ENCODE results near the gene TRMT61A.

Gene TRMT61A

DNA sequence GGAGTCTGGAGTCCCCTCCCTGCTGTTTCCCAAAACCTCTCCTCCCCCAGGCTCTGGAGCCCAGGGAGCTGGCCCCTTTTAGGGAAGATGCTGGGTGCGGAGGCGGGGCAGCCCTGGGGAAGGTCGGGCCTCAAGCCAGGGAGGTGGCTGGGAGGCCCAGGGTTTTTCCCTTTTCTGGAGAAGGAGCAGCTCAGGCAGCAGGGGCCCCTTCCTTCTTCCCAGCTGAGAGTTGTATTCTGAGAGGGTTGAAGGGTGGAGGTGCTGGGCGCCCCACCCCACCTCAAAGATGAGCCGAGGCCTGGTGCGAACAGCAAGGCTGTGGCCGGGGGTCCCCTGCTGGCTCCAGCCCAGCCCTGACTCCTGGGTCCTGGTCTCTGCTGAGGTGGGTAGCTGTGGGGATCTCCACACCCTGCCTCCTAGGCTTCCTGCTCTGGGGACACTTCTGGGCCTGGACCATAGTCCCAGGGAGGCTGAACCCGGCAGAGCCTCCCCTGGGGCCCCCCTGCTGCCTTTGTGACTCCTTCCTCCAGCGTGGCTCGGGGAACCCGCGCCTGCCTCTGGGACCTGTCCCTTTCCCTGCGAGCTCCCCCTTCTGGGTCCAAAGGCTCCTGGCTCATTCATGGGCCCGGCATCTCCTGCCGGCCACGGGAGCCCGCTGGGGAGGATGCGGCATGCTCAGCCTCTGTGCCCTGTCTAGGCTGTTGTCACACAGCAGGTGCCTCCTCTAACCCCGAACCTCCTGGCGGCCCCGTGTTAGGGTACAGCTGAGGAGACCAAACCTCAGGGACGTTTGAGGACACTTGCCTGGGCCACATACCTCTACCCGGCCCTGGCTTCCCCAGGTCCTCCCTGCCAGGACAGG lies 4.4 kb downstream of the TRMT61A start:
- no peak overlapping the region for H2AFZ ChIP-seq (ENCODE audit: low read depth, low read length, severe bottlenecking)
- H3K27ac ChIP-seq (ENCODE audit: low read depth, low read length), result no peak overlapping the region
- H3K4me2 ChIP-seq (ENCODE audit: low read depth, low read length, poor library complexity, severe bottlenecking), result no peak overlapping the region
- H3K4me3 ChIP-seq (ENCODE audit: insufficient read depth, low read length, poor library complexity, severe bottlenecking), result no peak overlapping the region
- no peak for TF ChIP-seq EZH2phosphoT487 (conservative IDR thresholded peaks at IDR 0.05; ENCODE audit: low read length)
- TF ChIP-seq, protein P1, sequence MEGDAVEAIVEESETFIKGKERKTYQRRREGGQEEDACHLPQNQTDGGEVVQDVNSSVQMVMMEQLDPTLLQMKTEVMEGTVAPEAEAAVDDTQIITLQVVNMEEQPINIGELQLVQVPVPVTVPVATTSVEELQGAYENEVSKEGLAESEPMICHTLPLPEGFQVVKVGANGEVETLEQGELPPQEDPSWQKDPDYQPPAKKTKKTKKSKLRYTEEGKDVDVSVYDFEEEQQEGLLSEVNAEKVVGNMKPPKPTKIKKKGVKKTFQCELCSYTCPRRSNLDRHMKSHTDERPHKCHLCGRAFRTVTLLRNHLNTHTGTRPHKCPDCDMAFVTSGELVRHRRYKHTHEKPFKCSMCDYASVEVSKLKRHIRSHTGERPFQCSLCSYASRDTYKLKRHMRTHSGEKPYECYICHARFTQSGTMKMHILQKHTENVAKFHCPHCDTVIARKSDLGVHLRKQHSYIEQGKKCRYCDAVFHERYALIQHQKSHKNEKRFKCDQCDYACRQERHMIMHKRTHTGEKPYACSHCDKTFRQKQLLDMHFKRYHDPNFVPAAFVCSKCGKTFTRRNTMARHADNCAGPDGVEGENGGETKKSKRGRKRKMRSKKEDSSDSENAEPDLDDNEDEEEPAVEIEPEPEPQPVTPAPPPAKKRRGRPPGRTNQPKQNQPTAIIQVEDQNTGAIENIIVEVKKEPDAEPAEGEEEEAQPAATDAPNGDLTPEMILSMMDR (IDR thresholded peaks at IDR 0.05; ENCODE audit: insufficient read depth, low read length, poor library complexity, severe bottlenecking), result no peak
- H3F3A ChIP-seq (ENCODE audit: insufficient read depth), result no peaks in the 10 kb centered on the region
- H3K9me3 ChIP-seq (ENCODE audit: insufficient read depth, low read length), result no peaks in the 10 kb centered on the region
- H3K9me2 ChIP-seq (replicated peaks; ENCODE audit: insufficient read depth, low read length), result no peaks in the 10 kb centered on the region
- H3K9ac ChIP-seq (ENCODE audit: low read length), result no peak overlapping the region
- no peaks in the 10 kb centered on the region for H4K20me1 ChIP-seq (ENCODE audit: low read depth, low read length)
- peaks cover 22% of the 10 kb centered on the region for H3K79me2 ChIP-seq (ENCODE audit: insufficient read depth, low read length)
- H3K27me3 ChIP-seq (ENCODE audit: low read length), result no peaks in the 10 kb centered on the region
- no peaks in the 10 kb centered on the region for H3K36me3 ChIP-seq (ENCODE audit: low read length)

- no peaks in the 10 kb centered on the region for H3K9me2 ChIP-seq (replicated peaks; ENCODE audit: insufficient read depth, low read length)
- no peaks in the 10 kb centered on the region for H3K36me3 ChIP-seq (ENCODE audit: low read length)
- no peak overlapping the region for H3K9ac ChIP-seq (ENCODE audit: low read length)
- H3K27me3 ChIP-seq (ENCODE audit: low read length), result no peaks in the 10 kb centered on the region
- no peak overlapping the region for H3K27ac ChIP-seq (ENCODE audit: low read depth, low read length)
- H3F3A ChIP-seq (ENCODE audit: insufficient read depth), result no peaks in the 10 kb centered on the region
- no peaks in the 10 kb centered on the region for H4K20me1 ChIP-seq (ENCODE audit: low read depth, low read length)
- no peak overlapping the region for H2AFZ ChIP-seq (ENCODE audit: low read depth, low read length, severe bottlenecking)
- TF ChIP-seq EZH2phosphoT487 (conservative IDR thresholded peaks at IDR 0.05; ENCODE audit: low read length), result no peak
- TF ChIP-seq, protein P1 (IDR thresholded peaks at IDR 0.05; ENCODE audit: insufficient read depth, low read length, poor library complexity, severe bottlenecking), result no peak
- no peak overlapping the region for H3K4me3 ChIP-seq (ENCODE audit: insufficient read depth, low read length, poor library complexity, severe bottlenecking)
- peaks cover 22% of the 10 kb centered on the region for H3K79me2 ChIP-seq (ENCODE audit: insufficient read depth, low read length)
- no peaks in the 10 kb centered on the region for H3K9me3 ChIP-seq (ENCODE audit: insufficient read depth, low read length)
- H3K4me2 ChIP-seq (ENCODE audit: low read depth, low read length, poor library complexity, severe bottlenecking), result no peak overlapping the region
These were observed 5.1 kb downstream of the TRMT61A start for GRCh38 chr14:103533999-103534575.

DNA sequence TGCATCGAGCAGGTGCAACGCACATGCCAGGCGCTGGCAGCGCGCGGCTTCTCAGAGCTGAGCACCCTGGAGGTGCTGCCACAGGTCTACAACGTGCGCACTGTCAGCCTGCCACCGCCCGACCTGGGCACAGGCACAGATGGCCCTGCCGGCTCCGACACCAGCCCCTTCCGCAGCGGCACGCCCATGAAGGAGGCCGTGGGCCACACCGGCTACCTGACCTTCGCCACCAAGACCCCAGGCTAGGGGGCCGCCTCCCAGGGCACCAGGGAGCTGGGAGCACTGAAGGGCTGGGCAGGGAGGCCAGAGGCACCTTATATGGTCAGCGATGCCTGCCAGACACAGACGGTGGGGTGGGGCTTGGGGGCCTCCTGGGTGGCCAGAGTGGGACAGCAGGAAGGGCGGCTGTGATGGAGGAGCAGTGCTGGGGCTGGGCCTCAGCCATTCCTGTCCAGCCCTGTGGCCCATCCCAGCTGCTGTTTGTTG lies 5.6 kb downstream of the TRMT61A start:
- H3K9me3 ChIP-seq (ENCODE audit: insufficient read depth, low read length), result no peaks in the 10 kb centered on the region
- no peak overlapping the region for H3K9ac ChIP-seq (ENCODE audit: low read length)
- H3K27me3 ChIP-seq (ENCODE audit: low read length), result no peaks in the 10 kb centered on the region
- H3K27ac ChIP-seq (ENCODE audit: low read depth, low read length), result no peak overlapping the region
- H4K20me1 ChIP-seq (ENCODE audit: low read depth, low read length), result no peaks in the 10 kb centered on the region
- H3K4me3 ChIP-seq (ENCODE audit: insufficient read depth, low read length, poor library complexity, severe bottlenecking), result no peak overlapping the region
- TF ChIP-seq EZH2phosphoT487 (conservative IDR thresholded peaks at IDR 0.05; ENCODE audit: low read length), result no peak
- H3K79me2 ChIP-seq (ENCODE audit: insufficient read depth, low read length), result peaks cover 16% of the 10 kb centered on the region
- H3K36me3 ChIP-seq (ENCODE audit: low read length), result no peaks in the 10 kb centered on the region
- no peak overlapping the region for H2AFZ ChIP-seq (ENCODE audit: low read depth, low read length, severe bottlenecking)
- no peaks in the 10 kb centered on the region for H3K9me2 ChIP-seq (replicated peaks; ENCODE audit: insufficient read depth, low read length)
- no peaks in the 10 kb centered on the region for H3F3A ChIP-seq (ENCODE audit: insufficient read depth)
- H3K4me2 ChIP-seq (ENCODE audit: low read depth, low read length, poor library complexity, severe bottlenecking), result no peak overlapping the region

Measured in SU-DHL-6 (cell line).